Nephron (organoid): ENCODE data around the gene ERMP1.
A peak's percentile ranks its signal among the peaks of the same experiment; 100 is the strongest.
"Not testable (repeated sequence)": the region's sequence is repeated elsewhere in the genome, so short reads cannot be mapped to it uniquely, and the experiment has no call there.

Source experiments
- H3K27ac Mint-ChIP-seq, 3 experiments: 2 replicates each; pipeline ENCODE4 v1.8.0; 2020; ENCODE audit warnings: mixed read lengths in 3 of 3, mild to moderate bottlenecking in 2 of 3, moderate library complexity in 1 of 3
- H3K27me3 Mint-ChIP-seq: 2 replicates; pipeline ENCODE4 v1.8.0; 2021; ENCODE audit warnings: low read depth, mild to moderate bottlenecking, moderate library complexity, mixed read lengths
- H3K36me3 Mint-ChIP-seq: 2 replicates; pipeline ENCODE4 v1.8.0; 2020; ENCODE audit warnings: low read depth, mixed read lengths
- H3K4me1 Mint-ChIP-seq: 2 replicates; pipeline ENCODE4 v1.8.0; 2020; ENCODE audit warnings: mixed read lengths
- H3K4me3 Mint-ChIP-seq, 3 experiments: 2 replicates each; pipeline ENCODE4 v1.8.0; 2020; ENCODE audit warnings: mild to moderate bottlenecking in 3 of 3, mixed read lengths in 3 of 3, moderate library complexity in 2 of 3
- H3K9me3 Mint-ChIP-seq: 2 replicates; pipeline ENCODE4 v1.8.0; 2020; ENCODE audit warnings: mixed read lengths
- TF ChIP-seq, protein P1 (sequence below), 3 experiments: fragments of 200-600 bp; sonication (generic); IDR thresholded peaks; one replicate each; pipeline ENCODE4 v1.5.0; 2021; ENCODE audit warnings: antibody characterized with exemption in 3 of 3; ENCODE audit not compliant: unreplicated experiment in 3 of 3

Gene ERMP1

DNA sequence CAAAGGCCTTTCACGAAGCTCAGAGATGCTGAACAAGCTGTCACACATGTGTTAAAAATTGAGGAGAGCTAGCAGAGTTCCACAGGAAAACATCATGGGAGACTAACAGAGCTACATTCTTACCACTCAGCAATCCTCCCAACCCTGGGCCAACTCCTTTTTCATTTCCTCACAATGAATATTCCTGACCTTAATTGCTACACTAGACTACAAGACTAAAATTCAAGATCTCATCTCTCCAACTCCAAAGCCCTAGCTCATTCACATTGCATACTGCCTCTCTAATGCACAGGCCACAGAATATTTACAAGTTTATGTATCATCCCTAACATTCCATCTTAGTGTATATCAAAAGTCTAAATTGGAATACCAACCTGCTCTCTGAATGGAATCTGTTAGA is 21.2 kb downstream of the ERMP1 start:
- Mint-ChIP-seq H3K4me3 (no peak overlapping the region), H3K4me1 (no peaks in the 10 kb centered on the region), H3K9me3 (no peaks in the 10 kb centered on the region), H3K27ac (no peak overlapping the region), H3K27me3 (no peaks in the 10 kb centered on the region), H3K36me3 (peaks cover 21% of the 10 kb centered on the region)
- TF ChIP-seq, protein P1, sequence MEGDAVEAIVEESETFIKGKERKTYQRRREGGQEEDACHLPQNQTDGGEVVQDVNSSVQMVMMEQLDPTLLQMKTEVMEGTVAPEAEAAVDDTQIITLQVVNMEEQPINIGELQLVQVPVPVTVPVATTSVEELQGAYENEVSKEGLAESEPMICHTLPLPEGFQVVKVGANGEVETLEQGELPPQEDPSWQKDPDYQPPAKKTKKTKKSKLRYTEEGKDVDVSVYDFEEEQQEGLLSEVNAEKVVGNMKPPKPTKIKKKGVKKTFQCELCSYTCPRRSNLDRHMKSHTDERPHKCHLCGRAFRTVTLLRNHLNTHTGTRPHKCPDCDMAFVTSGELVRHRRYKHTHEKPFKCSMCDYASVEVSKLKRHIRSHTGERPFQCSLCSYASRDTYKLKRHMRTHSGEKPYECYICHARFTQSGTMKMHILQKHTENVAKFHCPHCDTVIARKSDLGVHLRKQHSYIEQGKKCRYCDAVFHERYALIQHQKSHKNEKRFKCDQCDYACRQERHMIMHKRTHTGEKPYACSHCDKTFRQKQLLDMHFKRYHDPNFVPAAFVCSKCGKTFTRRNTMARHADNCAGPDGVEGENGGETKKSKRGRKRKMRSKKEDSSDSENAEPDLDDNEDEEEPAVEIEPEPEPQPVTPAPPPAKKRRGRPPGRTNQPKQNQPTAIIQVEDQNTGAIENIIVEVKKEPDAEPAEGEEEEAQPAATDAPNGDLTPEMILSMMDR (IDR thresholded peaks at IDR 0.05; ENCODE audit: unreplicated experiment in 3 of 3), result no peak

DNA sequence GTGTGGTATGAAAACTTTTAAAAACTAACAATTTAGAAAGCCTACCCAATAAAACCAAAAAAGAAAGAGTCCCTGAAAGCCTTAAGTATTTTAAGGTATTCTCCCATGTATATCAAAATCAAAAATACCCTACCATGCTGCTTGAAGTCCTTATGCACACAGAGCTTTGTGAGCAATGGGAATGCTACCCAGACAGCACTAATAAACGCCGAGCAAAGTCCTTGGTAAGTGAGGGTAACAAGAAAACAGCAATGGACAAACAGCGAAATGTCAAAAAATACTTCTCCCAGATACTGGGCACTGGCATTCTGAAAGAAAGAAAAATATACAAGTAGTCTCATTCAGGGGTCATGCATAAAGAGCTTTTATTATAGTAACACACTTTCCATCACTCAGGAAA is 27.4 kb downstream of the ERMP1 start:
- Mint-ChIP-seq H3K4me1 (peaks cover 11% of the 10 kb centered on the region), H3K27me3 (no peaks in the 10 kb centered on the region), H3K27ac (no peak overlapping the region), H3K4me3 (no peak overlapping the region), H3K9me3 (no peaks in the 10 kb centered on the region), H3K36me3 (peaks cover 25% of the 10 kb centered on the region)
- TF ChIP-seq, protein P1 (IDR thresholded peaks at IDR 0.05; ENCODE audit: unreplicated experiment in 3 of 3), result no peak

DNA sequence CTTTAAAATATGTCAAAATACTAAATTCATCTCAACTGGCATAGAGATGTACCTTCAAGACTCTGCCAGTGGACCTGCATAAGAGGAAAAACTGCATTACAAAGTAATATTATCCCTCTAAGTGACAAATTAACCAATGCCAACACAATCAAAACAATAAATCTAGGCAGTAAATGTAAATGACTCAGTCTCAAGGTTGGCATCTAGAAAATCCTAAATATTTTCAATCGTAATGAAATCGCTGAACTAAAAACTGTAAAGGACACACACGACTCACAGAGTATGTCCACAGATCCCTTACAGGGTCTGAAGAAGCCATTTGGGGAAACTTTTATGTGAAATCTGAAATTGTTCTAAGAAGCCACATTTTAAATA is 31.2 kb downstream of the ERMP1 start:
- H3K4me1 Mint-ChIP-seq, result peaks cover 16% of the 10 kb centered on the region
- H3K36me3 Mint-ChIP-seq, result peaks cover 11% of the 10 kb centered on the region
- no peaks in the 10 kb centered on the region for H3K27me3 Mint-ChIP-seq
- H3K4me3 Mint-ChIP-seq, result no peak overlapping the region
- peak overlapping the region in 2 of 3 experiments; percentile 62 to 74 for H3K27ac Mint-ChIP-seq
- no peaks in the 10 kb centered on the region for H3K9me3 Mint-ChIP-seq
- TF ChIP-seq, protein P1 (IDR thresholded peaks at IDR 0.05; ENCODE audit: unreplicated experiment in 3 of 3), result no peak

DNA sequence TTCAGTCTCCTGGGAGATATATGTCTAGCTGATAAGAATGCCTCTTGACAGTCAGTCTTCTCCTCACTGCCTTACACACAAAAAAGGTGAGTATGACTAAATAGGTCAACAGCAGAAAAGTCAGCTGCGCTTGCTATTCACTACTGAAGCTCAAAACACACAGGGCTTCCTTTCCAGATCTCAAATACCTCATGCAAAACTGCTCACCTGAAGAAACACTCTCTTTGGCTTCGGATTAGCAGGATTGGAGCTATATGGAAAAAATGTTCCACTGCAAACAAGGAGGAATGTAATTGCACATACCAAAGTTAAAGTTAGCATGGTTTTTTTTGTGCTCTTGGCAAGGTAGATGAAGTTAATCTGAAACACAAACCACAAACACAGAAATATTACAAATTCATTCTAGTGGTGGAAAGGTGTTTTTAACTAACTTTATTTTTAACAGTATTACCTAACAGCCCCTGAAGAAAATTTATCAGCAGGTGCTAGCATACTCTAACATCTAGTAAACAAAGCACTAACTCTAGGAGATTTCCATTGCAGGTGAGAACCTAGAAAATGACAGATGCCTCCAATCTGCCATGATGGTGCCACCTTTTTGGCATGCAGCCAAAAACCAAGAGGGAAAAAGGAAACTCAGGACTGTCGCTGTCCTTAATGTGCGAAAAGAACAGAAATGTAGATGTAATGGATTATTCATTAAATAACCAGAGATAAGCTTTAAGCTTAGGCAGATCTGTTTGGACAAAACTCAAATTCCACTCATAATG is 31.8 kb downstream of the ERMP1 start:
- Mint-ChIP-seq H3K27ac (peak overlapping the region; percentile 62 to 78 (median 74)), H3K9me3 (no peaks in the 10 kb centered on the region), H3K27me3 (no peaks in the 10 kb centered on the region), H3K4me1 (peaks cover 16% of the 10 kb centered on the region), H3K4me3 (no peak overlapping the region), H3K36me3 (peaks cover 16% of the 10 kb centered on the region)
- TF ChIP-seq, protein P1 (IDR thresholded peaks at IDR 0.05; ENCODE audit: unreplicated experiment in 3 of 3), result no peak

DNA sequence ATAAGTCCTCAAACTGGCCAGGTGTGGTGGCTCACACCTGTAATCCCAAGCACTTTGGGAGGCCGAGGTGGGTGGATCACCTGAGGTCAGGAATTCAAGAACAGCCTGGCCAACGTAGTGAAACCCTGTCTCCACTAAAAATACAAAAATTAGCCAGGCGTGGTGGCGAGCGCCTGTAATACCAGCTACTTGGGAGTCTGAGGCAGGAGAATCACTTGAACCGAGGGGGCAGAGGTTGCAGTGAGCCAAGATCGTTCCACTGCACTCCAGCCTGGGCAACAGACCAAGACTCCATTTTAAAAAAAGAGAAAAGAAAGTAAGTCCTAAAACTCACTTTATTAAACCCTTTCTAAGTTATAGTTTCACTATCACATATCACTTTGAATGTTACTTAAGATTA is 32.5 kb downstream of the ERMP1 start:
- not testable (repeated sequence) for H3K4me3 Mint-ChIP-seq, H3K27ac Mint-ChIP-seq, H3K27me3 Mint-ChIP-seq, H3K9me3 Mint-ChIP-seq
- Mint-ChIP-seq H3K36me3 (peaks cover 16% of the 10 kb centered on the region), H3K4me1 (peaks cover 16% of the 10 kb centered on the region)

DNA sequence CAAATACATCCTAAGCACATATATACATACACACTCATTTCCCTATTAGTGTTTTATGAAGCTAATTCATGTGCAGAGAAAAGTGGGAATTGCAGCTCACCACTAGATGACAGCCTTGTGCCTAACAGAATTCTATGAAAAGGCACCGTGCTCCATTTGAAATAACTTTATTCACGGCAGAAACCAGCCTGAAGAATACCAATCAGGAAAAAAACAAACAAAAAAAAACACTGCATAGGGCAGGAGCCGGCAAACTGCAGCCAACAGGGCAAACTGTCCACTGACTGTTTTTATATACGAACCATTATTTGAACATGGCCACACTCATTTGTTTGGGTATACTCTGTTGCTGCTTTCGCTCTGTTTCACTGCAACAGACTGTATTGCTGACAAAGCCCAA is 33.6 kb downstream of the ERMP1 start:
- H3K9me3 Mint-ChIP-seq, result no peaks in the 10 kb centered on the region
- H3K27me3 Mint-ChIP-seq, result no peaks in the 10 kb centered on the region
- peak overlapping the region; percentile 16 to 74 (median 53) for H3K27ac Mint-ChIP-seq
- peaks cover 17% of the 10 kb centered on the region for H3K36me3 Mint-ChIP-seq
- H3K4me3 Mint-ChIP-seq, result peak overlapping the region in 2 of 3 experiments; percentile 33 to 54
- peaks cover 16% of the 10 kb centered on the region for H3K4me1 Mint-ChIP-seq
- TF ChIP-seq, protein P1 (IDR thresholded peaks at IDR 0.05; ENCODE audit: unreplicated experiment in 3 of 3), result peak; percentile 77 to 82 (median 77)
